ENCODE results near the gene KIF13A. TPM values are rescaled to one million over a fixed set of nuclear protein-coding genes. Genes with fewer than 3 reads are reported as not detected.

KIF13A gene
- total and polyA plus RNA-seq, 9 of the 15 experiments (the other 6 are each of a cell fraction or from before 2014, with no cell fraction given) = 3.6 to 44.3 (median 29.7) TPM

GRCh38 chr6:17962436-17963031 is 24.9 kb downstream of the KIF13A start (continued):
- TF ChIP-seq NR2C2 (CRISPR knock-in tag; IDR thresholded peaks at IDR 0.05) (peak; percentile 78), NR2C2 (tag; IDR thresholded peaks at IDR 0.05) (peak; percentile 47; the same call in 1 of the 2 replicates), CHD2 (IDR thresholded peaks at IDR 0.05; ENCODE audit: low read depth, low read length) (no peak; the same call in 1 of the 2 replicates), HOXB6 (CRISPR knock-in tag; IDR thresholded peaks at IDR 0.05; ENCODE audit: borderline replicate concordance) (no peak), ZNF407 (IDR thresholded peaks at IDR 0.05; ENCODE audit: low read depth) (peak; percentile 86), ARID3B (CRISPR knock-in tag; IDR thresholded peaks at IDR 0.05; ENCODE audit: borderline replicate concordance) (no peak), MTF1 (CRISPR knock-in tag; IDR thresholded peaks at IDR 0.05; ENCODE audit: borderline replicate concordance) (no peak), ZNF778 (CRISPR knock-in tag; IDR thresholded peaks at IDR 0.05) (no peak), RHOXF2B (CRISPR knock-in tag; conservative IDR thresholded peaks at IDR 0.05) (no peak)
- TF ChIP-seq, protein P1, sequence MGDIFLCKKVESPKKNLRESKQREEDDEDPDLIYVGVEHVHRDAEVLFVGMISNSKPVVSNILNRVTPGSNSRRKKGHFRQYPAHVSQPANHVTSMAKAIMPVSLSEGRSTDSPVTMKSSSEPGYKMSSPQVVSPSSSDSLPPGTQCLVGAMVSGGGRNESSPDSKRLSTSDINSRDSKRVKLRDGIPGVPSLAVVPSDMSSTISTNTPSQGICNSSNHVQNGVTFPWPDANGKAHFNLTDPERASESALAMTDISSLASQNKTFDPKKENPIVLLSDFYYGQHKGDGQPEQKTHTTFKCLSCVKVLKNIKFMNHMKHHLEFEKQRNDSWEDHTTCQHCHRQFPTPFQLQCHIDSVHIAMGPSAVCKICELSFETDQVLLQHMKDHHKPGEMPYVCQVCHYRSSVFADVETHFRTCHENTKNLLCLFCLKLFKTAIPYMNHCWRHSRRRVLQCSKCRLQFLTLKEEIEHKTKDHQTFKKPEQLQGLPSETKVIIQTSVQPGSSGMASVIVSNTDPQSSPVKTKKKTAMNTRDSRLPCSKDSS (IDR thresholded peaks at IDR 0.05; ENCODE audit: low read depth, partially characterized antibody) = no peak
- TF ChIP-seq, protein P2, sequence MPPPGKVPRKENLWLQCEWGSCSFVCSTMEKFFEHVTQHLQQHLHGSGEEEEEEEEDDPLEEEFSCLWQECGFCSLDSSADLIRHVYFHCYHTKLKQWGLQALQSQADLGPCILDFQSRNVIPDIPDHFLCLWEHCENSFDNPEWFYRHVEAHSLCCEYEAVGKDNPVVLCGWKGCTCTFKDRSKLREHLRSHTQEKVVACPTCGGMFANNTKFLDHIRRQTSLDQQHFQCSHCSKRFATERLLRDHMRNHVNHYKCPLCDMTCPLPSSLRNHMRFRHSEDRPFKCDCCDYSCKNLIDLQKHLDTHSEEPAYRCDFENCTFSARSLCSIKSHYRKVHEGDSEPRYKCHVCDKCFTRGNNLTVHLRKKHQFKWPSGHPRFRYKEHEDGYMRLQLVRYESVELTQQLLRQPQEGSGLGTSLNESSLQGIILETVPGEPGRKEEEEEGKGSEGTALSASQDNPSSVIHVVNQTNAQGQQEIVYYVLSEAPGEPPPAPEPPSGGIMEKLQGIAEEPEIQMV (tag; conservative IDR thresholded peaks at IDR 0.05; ENCODE audit: low read depth) = no peak
